RWPE2 (cell line): ENCODE results near the gene ABHD8.

Experiments used
- ATAC-seq: fragments of 200-7000 bp; cut with Tn5 transposase; 3 replicates; pipeline ENCODE4 v1.9.1; 2021; ENCODE audit warnings: low read depth
- DNase-seq: peaks from one replicate; pipeline ENCODE4 v3.0.0-alpha.2; 2020; ENCODE audit warnings: low spot score
- H3K27ac ChIP-seq: fragments of 450-650 bp; 2 replicates; pipeline ENCODE4 v1.5.1; 2017; ENCODE audit warnings: mild to moderate bottlenecking; ENCODE audit not compliant: poor library complexity, severe bottlenecking
- H3K27me3 ChIP-seq: fragments of 250-450 bp; sonication (Bioruptor Pico); 2 replicates; pipeline ENCODE4 v1.5.1; 2021; ENCODE audit warnings: mild to moderate bottlenecking, moderate library complexity; ENCODE audit not compliant: insufficient read depth, poor library complexity, severe bottlenecking
- H3K36me3 ChIP-seq: fragments of 250-450 bp; sonication (Bioruptor Pico); 2 replicates; pipeline ENCODE4 v1.5.1; 2020; ENCODE audit warnings: low read depth, mild to moderate bottlenecking, moderate library complexity
- H3K4me1 ChIP-seq: fragments of 250-450 bp; sonication (Bioruptor Pico); 2 replicates; pipeline ENCODE4 v1.5.1; 2021; ENCODE audit warnings: mild to moderate bottlenecking, moderate library complexity; ENCODE audit not compliant: insufficient read depth, poor library complexity, severe bottlenecking
- H3K4me3 ChIP-seq: fragments of 250-450 bp; sonication (Bioruptor Pico); 2 replicates; pipeline ENCODE4 v1.5.1; 2021; ENCODE audit warnings: mild to moderate bottlenecking, moderate library complexity; ENCODE audit not compliant: severe bottlenecking
- H3K9me3 ChIP-seq: fragments of 250-450 bp; sonication (Bioruptor Pico); 2 replicates; pipeline ENCODE4 v1.5.1; 2021; ENCODE audit warnings: mild to moderate bottlenecking, moderate library complexity; ENCODE audit not compliant: severe bottlenecking
- CTCF ChIP-seq: fragments of 450-650 bp; IDR thresholded peaks from one replicate; pipeline ENCODE4 v1.5.1; 2017; ENCODE audit warnings: mild to moderate bottlenecking, moderate library complexity; ENCODE audit not compliant: poor library complexity, severe bottlenecking

Gene ABHD8

GRCh38 chr19:17347877-17348276, 44.7 kb upstream of the ABHD8 start:
- Histone ChIP-seq H3K9me3 (no peaks in the 10 kb centered on the region), H3K27me3 (no peaks in the 10 kb centered on the region), H3K36me3 (no peaks in the 10 kb centered on the region), H3K4me3 (no peak overlapping the region), H3K27ac (no peak overlapping the region), H3K4me1 (no peaks in the 10 kb centered on the region)
- ATAC-seq (no peak), DNase-seq (no peak)
- TF ChIP-seq CTCF: no peak

- ATAC-seq: no peak
- TF ChIP-seq CTCF: no peak
Observed at GRCh38 chr19:17347361-17347760, 44.1 kb upstream of the ABHD8 start.

GRCh38 chr19:17346109-17346671, 43.0 kb upstream of the ABHD8 start:
- H3K4me1 ChIP-seq: no peaks in the 10 kb centered on the region
- peak; percentile 88 for ATAC-seq

More at GRCh38 chr19:17347361-17347760, 44.1 kb upstream of the ABHD8 start:
- no peak for DNase-seq
- no peaks in the 10 kb centered on the region for H3K27me3 ChIP-seq
- H3K4me3 ChIP-seq: no peak overlapping the region
- no peak overlapping the region for H3K27ac ChIP-seq
- H3K36me3 ChIP-seq: peaks cover 3% of the 10 kb centered on the region; the same call in 1 of the 2 replicates
- H3K4me1 ChIP-seq: no peaks in the 10 kb centered on the region
- H3K9me3 ChIP-seq: no peaks in the 10 kb centered on the region

GRCh38 chr19:17341845-17342244, 38.6 kb upstream of the ABHD8 start:
- TF ChIP-seq CTCF: no peak
- no peak for DNase-seq
- ATAC-seq: no peak
- no peaks in the 10 kb centered on the region for H3K9me3 ChIP-seq
- peaks cover 16% of the 10 kb centered on the region for H3K36me3 ChIP-seq
- no peaks in the 10 kb centered on the region for H3K27me3 ChIP-seq
- H3K4me1 ChIP-seq: no peaks in the 10 kb centered on the region
- no peak overlapping the region for H3K27ac ChIP-seq
- no peak overlapping the region for H3K4me3 ChIP-seq

More at GRCh38 chr19:17346109-17346671, 43.0 kb upstream of the ABHD8 start:
- Histone ChIP-seq H3K9me3 (no peaks in the 10 kb centered on the region), H3K27me3 (no peaks in the 10 kb centered on the region), H3K27ac (no peak overlapping the region), H3K36me3 (peaks cover 8% of the 10 kb centered on the region; the same call in 1 of the 2 replicates), H3K4me3 (no peak overlapping the region)
- DNase-seq: no peak
- peak; percentile 94 for TF ChIP-seq CTCF

GRCh38 chr19:17341386-17341785, 38.2 kb upstream of the ABHD8 start:
- Histone ChIP-seq H3K4me3 (no peak overlapping the region), H3K4me1 (no peaks in the 10 kb centered on the region), H3K36me3 (peaks cover 16% of the 10 kb centered on the region), H3K9me3 (no peaks in the 10 kb centered on the region), H3K27ac (no peak overlapping the region), H3K27me3 (no peaks in the 10 kb centered on the region)
- no peak for ATAC-seq
- no peak for DNase-seq
- no peak for TF ChIP-seq CTCF
